GM19035 (cell line): ENCODE data around the gene NLGN3.

ENCODE experiments used
- ATAC-seq: cut with Tn5 transposase; IDR thresholded peaks from one replicate; pipeline ENCODE4 v1.9.1; 2021; ENCODE audit not compliant: unreplicated experiment

NLGN3 gene

DNA sequence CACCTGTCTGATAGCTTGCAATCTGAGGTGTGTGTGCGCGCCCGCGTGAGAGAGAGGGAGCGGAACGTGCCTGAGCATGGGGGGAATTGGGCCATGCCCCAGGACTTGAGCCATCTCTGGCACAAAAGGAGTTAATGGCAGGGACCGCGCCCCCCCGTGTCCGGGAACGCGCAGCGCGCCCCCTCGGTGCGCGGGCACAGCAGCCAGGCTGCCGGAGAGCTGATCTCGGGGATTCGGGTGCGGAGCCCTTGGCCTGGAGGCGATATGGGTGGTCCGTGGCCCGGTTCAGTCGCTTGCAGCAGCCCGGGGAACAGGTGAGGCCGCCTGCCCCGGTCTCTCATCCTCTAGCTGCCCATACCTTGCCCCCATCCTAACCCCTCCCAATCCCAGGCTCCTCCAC is at the start of gene NLGN3:
TSS of gene NLGN3 (plus strand) at position 191 of the 400 bp plus-strand sequence. CDS start 2,909 bp downstream, outside the sequence.
- ATAC-seq, result no peak

DNA sequence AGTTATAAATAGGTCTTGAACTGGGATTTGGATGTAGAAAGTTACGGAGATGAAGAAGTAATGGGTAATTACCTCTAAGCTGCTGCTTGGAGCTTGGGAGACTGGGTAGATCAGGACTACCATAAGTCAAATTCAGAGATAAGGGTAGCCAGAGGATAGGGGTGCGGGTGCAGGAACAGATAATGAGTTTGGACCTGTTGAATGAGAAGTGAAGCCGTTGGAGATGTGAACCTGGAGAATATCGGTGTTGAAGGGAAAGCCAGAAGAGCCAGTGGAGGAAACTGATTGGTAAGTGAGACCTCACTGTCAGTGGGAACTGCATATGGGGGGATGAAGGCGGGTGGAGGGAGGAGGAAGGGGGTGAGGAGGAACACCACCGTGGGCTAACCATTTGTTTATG is 49.6 kb upstream of the NLGN3 start:
- no peak for ATAC-seq

DNA sequence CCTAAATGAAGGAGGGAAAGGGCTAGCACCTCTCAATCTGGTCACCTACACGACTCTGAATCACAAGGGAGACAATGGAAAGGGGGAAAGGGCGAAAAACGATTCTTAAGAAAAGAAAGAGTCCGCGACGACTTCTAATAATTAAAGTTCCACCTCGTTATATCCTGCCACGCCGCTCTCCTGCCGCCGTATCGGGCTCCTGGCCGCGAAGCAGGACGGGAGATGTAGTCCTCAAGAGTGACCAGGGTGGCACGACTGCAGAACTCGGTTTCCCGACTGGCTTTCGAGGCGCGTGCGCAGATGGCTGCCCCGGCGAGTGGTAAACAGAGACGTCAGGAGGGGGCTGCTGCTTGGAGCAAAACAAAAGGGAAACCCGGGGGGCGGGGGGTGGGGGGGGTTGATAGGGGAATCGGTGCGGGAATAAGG is 49.1 kb upstream of the NLGN3 start, which contains the start of gene FOXO4:
TSS of gene FOXO4 (plus strand) at position 297 of the 426 bp plus-strand sequence. CDS start 678 bp downstream, outside the sequence.
- peak; percentile 94 for ATAC-seq

DNA sequence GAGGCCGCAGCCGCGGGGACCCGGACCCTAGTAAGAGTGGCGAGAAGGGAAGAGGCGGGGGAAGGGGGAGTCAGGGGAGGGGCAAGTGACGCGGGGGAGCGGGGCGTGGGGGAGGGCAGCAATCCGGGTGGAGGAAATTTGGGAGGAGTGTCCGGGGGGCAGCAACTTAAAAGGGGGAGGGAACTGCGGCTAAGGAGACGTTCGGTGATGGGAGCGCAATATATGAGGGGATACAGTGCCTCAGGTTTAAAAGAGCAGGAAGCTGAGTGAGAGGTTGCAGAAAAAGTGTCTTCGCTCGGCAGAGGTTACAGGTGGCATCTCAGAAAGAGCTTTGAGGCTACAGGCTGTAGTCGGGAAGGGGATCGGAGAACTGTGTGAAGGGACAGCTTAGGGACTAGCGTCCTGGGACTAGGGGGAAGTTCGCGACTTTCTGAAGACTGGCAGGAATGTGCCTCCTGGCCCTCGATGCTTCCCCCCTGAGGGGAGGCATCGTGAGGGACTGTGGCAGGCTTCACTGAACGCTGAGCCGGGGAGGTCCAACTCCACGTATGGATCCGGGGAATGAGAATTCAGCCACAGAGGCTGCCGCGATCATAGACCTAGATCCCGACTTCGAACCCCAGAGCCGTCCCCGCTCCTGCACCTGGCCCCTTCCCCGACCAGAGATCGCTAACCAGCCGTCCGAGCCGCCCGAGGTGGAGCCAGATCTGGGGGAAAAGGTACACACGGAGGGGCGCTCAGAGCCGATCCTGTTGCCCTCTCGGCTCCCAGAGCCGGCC is 48.5 kb upstream of the NLGN3 start:
- peak; percentile 32 for ATAC-seq

DNA sequence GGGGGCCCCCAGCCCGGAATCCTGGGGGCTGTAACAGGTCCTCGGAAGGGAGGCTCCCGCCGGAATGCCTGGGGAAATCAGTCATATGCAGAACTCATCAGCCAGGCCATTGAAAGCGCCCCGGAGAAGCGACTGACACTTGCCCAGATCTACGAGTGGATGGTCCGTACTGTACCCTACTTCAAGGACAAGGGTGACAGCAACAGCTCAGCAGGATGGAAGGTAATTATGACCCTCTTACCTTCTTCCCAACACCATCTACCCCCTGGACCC is 47.9 kb upstream of the NLGN3 start:
- no peak for ATAC-seq

DNA sequence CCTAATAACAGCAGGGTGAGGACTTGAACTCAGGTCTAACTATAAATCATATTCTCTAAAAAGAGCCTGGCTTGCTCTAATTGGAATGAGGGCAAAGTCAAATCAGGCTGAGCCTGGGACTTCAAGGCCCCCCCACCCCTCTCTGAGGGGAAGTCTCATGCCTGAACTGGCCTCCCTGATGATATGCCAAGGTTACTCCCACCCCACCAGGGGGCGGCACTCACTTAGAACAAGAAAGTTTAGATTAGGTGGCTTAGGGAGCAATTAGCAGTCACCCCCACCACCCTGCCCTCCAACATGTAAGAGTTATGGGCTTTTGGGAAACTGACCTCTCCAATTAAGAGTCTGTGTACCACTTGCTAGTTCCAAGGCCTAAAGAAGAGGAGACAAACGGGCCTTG is 46.3 kb upstream of the NLGN3 start:
- no peak for ATAC-seq

DNA sequence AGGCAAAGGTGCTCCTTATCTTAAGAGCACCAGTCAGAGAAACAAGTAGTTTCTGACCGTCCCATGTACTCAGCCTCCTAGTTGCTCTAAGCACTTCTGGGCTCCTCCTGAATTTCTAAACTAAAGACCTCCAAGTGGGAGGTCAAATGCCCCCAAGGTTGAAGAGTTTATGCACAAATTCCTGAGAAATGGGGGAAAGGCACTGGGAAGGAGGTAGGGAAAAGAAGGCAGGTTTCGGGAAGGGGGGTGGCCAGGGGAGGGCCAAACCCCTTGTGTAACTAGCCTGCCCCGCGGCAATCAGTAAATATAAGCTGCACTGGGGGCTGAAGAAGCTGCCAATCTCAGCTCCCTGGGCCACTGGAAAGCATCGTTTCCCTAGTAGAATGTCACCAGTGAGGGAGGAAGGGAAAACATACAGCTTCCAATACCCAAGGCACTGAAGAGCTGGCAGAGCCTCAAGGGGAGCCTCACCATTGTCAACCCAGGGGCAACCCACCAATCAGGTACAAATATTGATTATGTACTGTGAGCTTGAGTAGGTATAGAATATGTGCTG is 45.6 kb upstream of the NLGN3 start:
- no peak for ATAC-seq

DNA sequence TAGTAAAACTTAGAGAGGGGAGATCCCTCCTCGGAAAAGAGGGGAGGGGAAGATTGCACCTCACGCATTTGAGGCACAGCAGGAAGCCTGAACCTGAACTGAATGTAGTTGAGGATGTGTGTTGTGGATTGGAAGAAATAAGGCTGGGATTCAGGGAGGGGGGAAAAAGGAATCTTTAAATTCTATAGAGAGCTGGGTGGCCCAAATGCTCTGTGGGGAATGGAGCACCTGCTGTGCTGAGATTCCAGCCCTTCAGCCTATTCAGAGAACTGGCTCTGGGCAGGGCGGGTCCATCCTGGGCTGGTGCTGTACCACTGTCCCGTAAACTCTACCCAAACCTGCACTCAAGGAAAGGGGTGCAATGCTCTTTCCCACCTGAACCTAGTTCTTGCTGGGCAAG is 44.9 kb upstream of the NLGN3 start:
- no peak for ATAC-seq

DNA sequence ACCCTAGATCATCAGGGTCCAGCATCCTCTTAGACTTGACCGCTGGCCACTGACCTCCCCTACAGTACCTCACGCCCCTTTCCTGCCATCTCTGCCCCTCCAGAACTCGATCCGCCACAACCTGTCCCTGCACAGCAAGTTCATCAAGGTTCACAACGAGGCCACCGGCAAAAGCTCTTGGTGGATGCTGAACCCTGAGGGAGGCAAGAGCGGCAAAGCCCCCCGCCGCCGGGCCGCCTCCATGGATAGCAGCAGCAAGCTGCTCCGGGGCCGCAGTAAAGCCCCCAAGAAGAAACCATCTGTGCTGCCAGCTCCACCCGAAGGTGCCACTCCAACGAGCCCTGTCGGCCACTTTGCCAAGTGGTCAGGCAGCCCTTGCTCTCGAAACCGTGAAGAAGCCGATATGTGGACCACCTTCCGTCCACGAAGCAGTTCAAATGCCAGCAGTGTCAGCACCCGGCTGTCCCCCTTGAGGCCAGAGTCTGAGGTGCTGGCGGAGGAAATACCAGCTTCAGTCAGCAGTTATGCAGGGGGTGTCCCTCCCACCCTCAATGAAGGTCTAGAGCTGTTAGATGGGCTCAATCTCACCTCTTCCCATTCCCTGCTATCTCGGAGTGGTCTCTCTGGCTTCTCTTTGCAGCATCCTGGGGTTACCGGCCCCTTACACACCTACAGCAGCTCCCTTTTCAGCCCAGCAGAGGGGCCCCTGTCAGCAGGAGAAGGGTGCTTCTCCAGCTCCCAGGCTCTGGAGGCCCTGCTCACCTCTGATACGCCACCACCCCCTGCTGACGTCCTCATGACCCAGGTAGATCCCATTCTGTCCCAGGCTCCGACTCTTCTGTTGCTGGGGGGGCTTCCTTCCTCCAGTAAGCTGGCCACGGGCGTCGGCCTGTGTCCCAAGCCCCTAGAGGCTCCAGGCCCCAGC is 43.8 kb upstream of the NLGN3 start:
- ATAC-seq, result no peak

DNA sequence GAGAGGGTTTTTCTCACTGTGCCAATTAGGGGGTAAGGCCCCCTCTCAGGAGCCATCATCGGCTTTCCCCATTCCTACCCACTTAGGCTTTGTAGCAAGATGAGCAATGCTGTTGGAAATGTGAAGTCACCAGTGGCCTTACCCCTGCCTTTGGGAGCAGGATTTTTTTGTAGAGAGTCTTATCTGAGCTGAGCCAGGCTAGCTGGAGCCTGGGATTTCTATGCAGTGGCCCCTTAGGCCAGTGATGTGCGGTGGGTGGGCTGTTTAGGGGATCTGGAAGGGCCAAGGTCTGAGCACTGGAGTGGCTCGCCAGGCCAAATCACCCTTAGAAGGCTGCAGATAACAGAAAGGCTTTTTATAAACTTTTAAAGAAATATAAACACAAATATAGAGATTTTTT is 42.3 kb upstream of the NLGN3 start:
- no peak for ATAC-seq

DNA sequence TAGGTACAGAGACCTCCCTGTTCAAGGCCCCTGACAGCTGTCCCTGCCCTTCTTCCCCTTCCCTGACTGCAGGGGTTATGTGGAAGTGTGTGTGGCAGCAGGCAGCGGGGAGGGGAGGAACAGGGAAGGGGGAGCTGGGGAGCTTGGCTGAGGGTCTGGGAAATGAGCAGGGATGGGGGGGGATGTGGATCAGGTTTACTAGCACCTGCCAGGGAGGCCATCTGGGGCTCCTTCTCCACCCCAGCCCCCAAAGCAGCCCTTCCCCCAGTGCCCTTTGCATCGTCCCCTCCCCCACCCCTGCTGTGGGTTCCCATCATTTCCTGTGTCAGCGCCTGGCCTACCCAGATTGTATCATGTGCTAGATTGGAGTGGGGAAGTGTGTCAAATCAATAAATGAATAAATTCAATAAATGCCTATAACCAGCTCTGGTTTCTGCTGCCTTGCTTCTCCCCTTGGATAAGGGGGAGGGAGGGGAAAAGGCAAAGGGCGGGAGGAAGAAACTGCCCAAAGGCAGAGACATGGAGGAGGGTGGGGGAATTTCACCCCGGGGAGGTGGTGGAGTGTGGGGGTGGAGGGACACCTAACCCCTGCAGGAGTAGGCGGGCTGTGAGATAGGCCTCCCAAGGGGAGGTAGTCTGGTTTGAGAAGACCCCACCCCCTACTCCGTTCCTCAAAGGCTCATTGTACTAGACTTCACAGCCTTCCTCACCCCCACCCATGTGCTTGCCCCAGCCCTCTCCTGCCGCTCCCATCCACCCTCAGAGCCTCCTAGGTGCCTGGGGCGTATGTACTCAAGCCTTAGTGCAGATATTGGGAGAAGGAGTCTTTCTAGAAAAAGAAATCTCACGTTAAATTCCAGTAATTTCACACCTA is 41.3 kb upstream of the NLGN3 start:
- ATAC-seq, result no peak

DNA sequence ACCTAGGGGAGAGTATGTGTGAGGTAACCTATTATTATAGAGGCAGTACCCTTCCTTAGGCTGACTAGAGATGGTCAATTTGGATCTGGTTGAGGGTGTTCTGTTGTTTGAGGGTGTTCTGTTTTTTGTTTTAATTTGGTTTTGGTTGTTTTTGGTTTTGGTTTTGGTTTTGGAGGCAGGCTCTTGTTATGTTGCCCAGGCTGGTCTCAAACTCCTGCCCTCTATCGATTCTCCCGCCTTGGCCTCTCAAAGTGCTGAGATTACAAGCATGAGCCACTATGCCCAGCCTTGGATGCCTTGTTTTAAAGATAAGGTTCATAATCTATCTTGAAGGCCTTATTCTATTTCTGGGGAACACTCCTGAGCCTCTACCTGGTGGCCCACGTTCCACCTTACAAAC is 39.0 kb upstream of the NLGN3 start:
- ATAC-seq, result no peak

DNA sequence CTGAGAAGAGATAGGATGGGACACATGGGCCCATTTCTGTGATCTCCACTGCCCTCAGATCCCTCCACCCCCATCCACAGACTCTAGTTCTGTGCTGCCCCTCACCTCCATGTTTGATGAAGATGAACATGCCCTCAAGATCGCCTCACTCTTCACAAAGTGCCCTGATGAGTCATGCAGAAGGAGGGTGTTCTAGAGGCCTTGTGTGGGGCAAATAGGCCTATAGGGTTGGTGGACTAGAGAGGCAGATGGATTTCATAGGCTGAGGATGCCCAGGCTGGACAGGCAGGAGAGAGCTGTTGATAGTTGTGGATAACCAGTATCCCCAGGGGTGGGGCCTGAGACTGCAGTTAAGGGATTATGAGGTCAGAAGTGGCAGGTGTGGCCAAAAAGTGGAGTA is 38.2 kb upstream of the NLGN3 start, which contains the start of gene CXorf65:
TSS of gene CXorf65 (minus strand) at position 314 of the 400 bp plus-strand sequence. CDS start at position 130, 184 bp downstream.
- ATAC-seq, result no peak

DNA sequence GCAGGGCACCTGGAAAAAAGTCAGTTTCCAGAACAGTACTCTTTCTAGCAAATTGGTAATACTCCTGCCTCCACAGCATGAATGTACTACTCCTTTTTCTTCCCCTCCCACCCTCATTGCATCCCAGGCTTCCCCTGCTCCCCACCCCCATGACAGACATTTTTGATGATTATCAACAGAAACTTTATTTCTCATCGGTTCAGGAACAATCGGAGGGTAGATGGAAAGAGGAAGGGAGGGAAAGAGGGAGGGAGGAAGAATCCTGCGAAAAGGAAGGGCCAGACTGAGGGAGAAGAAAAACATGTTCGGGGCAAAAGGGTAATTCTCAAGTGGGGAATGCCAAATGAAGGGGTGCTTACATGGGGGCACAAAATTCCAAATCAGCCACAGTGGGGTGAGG is 37.4 kb upstream of the NLGN3 start:
- ATAC-seq, result no peak

DNA sequence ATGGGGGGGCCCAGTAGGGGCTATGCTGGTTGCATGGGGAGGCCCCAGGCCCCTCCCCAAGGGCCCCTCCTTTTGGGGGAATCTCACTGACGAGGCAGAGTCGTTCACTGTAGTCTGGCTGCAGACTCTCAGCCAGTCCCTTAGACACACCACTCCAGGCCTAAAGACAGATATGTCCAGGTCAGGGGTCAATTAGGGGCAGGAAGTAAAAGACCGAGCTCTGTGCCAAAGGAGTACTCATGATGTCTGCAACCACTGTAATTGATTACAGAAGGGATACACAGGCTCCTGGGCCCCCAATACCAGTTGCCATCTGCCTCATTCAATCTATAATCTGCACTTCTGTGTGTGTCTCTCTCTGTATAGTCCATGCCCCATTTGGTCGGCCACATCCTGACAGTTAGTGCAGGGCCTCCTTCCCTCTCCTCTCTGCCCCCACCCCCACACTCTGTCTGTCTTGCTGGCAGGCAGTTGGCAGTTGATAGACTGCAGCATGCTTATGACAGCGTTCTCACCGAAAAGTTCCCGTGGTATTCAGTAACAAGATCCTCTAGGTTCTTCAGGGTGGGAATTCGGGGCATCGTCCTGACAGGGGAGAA is 36.8 kb upstream of the NLGN3 start:
- ATAC-seq, result no peak

DNA sequence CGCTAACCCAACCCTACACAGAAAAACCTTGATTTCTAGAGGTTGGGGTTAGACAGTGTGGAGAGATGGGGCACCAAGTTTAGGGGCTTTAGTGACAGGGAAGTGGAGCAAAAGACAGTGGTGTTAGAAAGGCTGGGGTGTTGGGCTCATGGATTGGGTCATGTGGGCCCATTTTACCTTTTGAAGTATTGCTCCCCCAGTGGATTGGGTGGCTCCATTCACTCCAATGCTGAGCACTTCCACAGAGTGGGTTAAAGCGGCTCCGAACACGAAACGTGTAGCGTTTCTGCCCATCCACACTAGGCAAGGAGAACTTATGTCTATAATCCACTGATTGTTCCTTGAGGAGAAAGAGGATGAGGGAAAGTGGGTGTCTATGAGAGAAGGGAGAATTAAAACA is 35.6 kb upstream of the NLGN3 start:
- ATAC-seq, result no peak

DNA sequence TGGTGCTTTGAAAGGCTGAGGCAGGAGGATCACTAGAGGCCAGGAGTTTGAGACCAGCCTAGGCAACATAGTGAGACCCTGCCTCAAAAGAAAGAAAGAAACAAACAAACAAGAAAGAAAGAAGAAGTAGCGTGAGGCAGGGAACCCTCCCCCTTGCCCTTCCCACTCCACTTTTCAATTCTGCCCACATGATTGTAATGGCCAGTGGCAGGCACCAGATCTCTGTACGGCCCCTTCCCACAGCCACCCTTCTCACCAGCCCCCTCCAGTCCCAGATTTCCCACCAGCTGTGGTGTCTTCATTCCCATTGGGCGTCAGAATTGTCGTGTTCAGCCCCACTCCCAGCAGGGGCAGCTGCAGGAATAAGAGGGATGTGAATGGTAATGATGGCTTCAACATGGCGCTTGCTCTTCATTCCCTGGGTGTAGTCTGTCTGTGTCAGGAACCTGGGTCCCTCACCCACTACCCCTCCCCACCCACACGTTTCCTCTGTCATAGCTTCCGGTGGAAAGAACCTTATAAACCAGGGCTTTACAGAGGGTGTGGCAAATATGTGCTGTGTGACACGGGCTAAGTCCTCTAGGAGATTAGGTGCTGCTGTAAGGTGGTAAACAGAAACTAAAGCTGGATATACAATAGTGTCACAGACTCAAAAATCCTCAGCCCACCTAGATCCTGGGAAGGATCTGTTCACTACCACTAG is 33.3 kb upstream of the NLGN3 start, which contains the start of gene IL2RG:
TSS of gene IL2RG (minus strand) at position 437 of the 703 bp plus-strand sequence. CDS start at position 399, 38 bp downstream.
- ATAC-seq, result peak; percentile 90

DNA sequence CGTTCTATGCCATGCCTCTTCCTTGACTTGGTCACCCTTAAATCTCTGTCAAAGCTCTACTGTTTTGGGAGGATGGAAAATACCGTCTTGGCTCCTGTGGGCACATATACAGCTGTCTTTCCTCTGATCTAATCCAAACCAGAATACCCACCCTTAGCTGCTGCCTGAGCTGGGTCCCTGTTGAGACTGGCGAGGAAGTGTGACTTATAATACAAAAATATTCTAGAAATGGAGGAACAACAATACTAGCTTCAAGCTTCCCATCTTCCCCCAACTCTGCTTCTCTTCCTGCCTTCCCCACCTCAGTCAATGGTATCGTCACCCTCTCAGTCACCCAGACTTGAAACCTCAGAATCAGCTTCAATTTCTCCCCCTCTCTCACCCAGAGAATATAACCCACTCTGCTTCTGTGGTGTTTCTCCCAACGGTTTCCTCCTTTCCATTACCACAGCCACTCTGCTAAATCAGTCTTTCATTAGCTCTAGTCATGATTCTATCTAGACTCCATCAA is 32.7 kb upstream of the NLGN3 start:
- peak; percentile 9 for ATAC-seq

DNA sequence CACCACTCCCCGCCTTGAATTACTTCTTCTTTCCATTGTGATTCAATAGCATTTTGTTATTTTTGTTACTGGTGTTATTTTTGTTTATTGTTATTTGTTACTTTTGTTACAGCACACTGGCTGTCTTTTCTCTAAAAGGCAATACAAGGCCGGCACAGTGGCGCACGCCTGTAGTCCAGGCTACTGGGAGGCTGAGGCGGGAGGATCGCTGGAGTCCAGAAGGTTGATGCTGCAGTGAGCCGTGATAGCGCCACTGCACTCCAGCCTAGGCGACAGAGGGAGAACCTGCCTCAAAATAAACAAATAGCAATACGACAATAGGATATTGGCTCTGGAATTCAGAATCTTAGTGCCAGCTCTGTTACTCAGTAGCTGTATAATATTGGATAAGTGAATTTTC is 27.3 kb upstream of the NLGN3 start:
- no peak for ATAC-seq
